Measurements from ENCODE around the gene CTTNBP2. TPM values are rescaled to one million over a fixed set of nuclear protein-coding genes. Genes with fewer than 3 reads are reported as not detected.

The CTTNBP2 gene
- total and polyA plus RNA-seq, 2 donors (not counting 1 experiment from before 2014, with no cell fraction given), result 8.3 to 12.0 TPM

DNA sequence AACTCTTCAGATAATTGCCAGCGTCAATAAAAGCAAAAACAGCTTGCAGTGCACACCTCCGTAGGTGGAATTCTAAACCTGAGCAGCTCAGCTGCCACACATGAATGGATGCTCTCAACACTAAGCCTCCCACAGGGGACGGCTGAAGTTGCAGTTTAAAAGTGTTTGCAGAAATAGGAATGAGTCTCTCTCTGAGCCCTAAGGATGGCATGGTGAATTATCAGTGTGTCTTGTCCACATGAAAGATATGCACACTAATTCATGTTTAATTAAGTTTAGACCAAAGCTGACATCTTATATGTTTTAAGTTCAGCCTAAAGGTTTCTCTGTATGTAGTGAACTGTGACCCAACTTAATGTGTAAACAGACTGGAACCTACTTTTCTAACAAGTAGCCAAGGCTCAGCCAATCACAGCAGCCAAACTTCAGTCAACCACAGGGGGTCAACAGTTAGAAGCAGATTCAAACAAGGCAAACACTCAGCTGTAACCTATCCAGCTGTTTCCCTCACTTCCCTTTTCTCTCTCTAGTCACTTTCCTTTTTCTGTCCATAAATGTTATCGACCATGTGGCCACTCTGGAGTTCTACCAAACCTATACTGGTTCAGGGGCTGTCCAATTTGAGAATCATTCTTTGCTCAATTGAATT, 38.1 kb downstream of the CTTNBP2 start:
- Histone ChIP-seq H3K9ac (ENCODE audit: insufficient read depth, low read length) (no peak overlapping the region), H3K27ac (ENCODE audit: insufficient read depth, low read length) (no peak overlapping the region), H3K36me3 (ENCODE audit: control insufficient read depth, insufficient read depth, low read length) (no peaks in the 10 kb centered on the region), H3K9me3 (ENCODE audit: control insufficient read depth, insufficient read depth, low read depth, low read length) (no peaks in the 10 kb centered on the region), H4K20me1 (ENCODE audit: control insufficient read depth, extremely low read depth, insufficient read depth, low read length) (no peaks in the 10 kb centered on the region), H3K4me1 (ENCODE audit: control insufficient read depth, extremely low read depth, insufficient read depth, low read length) (no peaks in the 10 kb centered on the region), H3K4me3 (replicated peaks in 1 of 4; ENCODE audit: control extremely low read depth in 1 of 4, insufficient read depth in 1 of 4, low read depth in 3 of 4, low read length in 4 of 4) (no peak overlapping the region), H3K79me2 (ENCODE audit: control insufficient read depth, insufficient read depth, low read length) (no peaks in the 10 kb centered on the region), H3K4me2 (ENCODE audit: extremely low read depth, insufficient read depth, low read length) (no peak overlapping the region), H2AFZ (ENCODE audit: low read length) (no peak overlapping the region), H3K27me3 (ENCODE audit: control insufficient read depth, insufficient read depth, low read length) (no peaks in the 10 kb centered on the region)
- no peak for DNase-seq (ENCODE audit: low read depth in 2 of 2)
- no peak for TF ChIP-seq CTCF (conservative IDR thresholded peaks at IDR 0.05 in 1 of 2, IDR thresholded peaks at IDR 0.05 in 1 of 2; ENCODE audit: low read depth in 1 of 2, low read length in 2 of 2)
- TF ChIP-seq EZH2 (IDR thresholded peaks at IDR 0.05; ENCODE audit: low read length, missing control alignments), result no peak

GRCh38 chr7:117830422-117830954, 42.8 kb downstream of the CTTNBP2 start:
- no peak overlapping the region for H2AFZ ChIP-seq (ENCODE audit: low read length)
- TF ChIP-seq CTCF (conservative IDR thresholded peaks at IDR 0.05 in 1 of 2, IDR thresholded peaks at IDR 0.05 in 1 of 2; ENCODE audit: low read depth in 1 of 2, low read length in 2 of 2) (no peak), EZH2 (IDR thresholded peaks at IDR 0.05; ENCODE audit: low read length, missing control alignments) (no peak)
- DNase-seq (ENCODE audit: low read depth in 2 of 2), result no peak

GRCh38 chr7:117829450-117830117, 43.7 kb downstream of the CTTNBP2 start:
- Histone ChIP-seq H3K36me3 (ENCODE audit: control insufficient read depth, insufficient read depth, low read length) (no peaks in the 10 kb centered on the region), H3K27me3 (ENCODE audit: control insufficient read depth, insufficient read depth, low read length) (no peaks in the 10 kb centered on the region), H3K79me2 (ENCODE audit: control insufficient read depth, insufficient read depth, low read length) (peaks cover 5% of the 10 kb centered on the region), H3K4me3 (replicated peaks in 1 of 4; ENCODE audit: control extremely low read depth in 1 of 4, insufficient read depth in 1 of 4, low read depth in 3 of 4, low read length in 4 of 4) (no peak overlapping the region), H3K4me2 (ENCODE audit: extremely low read depth, insufficient read depth, low read length) (no peak overlapping the region), H2AFZ (ENCODE audit: low read length) (no peak overlapping the region), H4K20me1 (ENCODE audit: control insufficient read depth, extremely low read depth, insufficient read depth, low read length) (no peaks in the 10 kb centered on the region), H3K4me1 (ENCODE audit: control insufficient read depth, extremely low read depth, insufficient read depth, low read length) (peaks cover 28% of the 10 kb centered on the region), H3K27ac (ENCODE audit: insufficient read depth, low read length) (no peak overlapping the region), H3K9ac (ENCODE audit: insufficient read depth, low read length) (no peak overlapping the region), H3K9me3 (ENCODE audit: control insufficient read depth, insufficient read depth, low read depth, low read length) (no peaks in the 10 kb centered on the region)
- no peak for DNase-seq (ENCODE audit: low read depth in 2 of 2)
- TF ChIP-seq CTCF (conservative IDR thresholded peaks at IDR 0.05 in 1 of 2, IDR thresholded peaks at IDR 0.05 in 1 of 2; ENCODE audit: low read depth in 1 of 2, low read length in 2 of 2) (no peak), EZH2 (IDR thresholded peaks at IDR 0.05; ENCODE audit: low read length, missing control alignments) (no peak)

More at GRCh38 chr7:117830422-117830954, 42.8 kb downstream of the CTTNBP2 start:
- Histone ChIP-seq H3K9ac (ENCODE audit: insufficient read depth, low read length) (no peak overlapping the region), H3K9me3 (ENCODE audit: control insufficient read depth, insufficient read depth, low read depth, low read length) (no peaks in the 10 kb centered on the region), H4K20me1 (ENCODE audit: control insufficient read depth, extremely low read depth, insufficient read depth, low read length) (no peaks in the 10 kb centered on the region), H3K4me3 (replicated peaks in 1 of 4; ENCODE audit: control extremely low read depth in 1 of 4, insufficient read depth in 1 of 4, low read depth in 3 of 4, low read length in 4 of 4) (no peak overlapping the region), H3K36me3 (ENCODE audit: control insufficient read depth, insufficient read depth, low read length) (no peaks in the 10 kb centered on the region), H3K27ac (ENCODE audit: insufficient read depth, low read length) (no peak overlapping the region), H3K4me1 (ENCODE audit: control insufficient read depth, extremely low read depth, insufficient read depth, low read length) (peaks cover 21% of the 10 kb centered on the region), H3K79me2 (ENCODE audit: control insufficient read depth, insufficient read depth, low read length) (peaks cover 5% of the 10 kb centered on the region), H3K27me3 (ENCODE audit: control insufficient read depth, insufficient read depth, low read length) (no peaks in the 10 kb centered on the region), H3K4me2 (ENCODE audit: extremely low read depth, insufficient read depth, low read length) (no peak overlapping the region)

Data from fibroblast of lung (primary cell).